Measurements from ENCODE around the gene AFF1. TPM values are rescaled to one million over a fixed set of nuclear protein-coding genes. Genes with fewer than 3 reads are reported as not detected.
"Not testable (repeated sequence)": the region's sequence is repeated elsewhere in the genome, so short reads cannot be mapped to it uniquely, and the experiment has no call there.

The AFF1 gene
- total RNA-seq, 3 donors from 2014 or later = 20.0 to 35.5 (median 26.5) TPM

- peaks cover 29% of the 10 kb centered on the region for H3K36me3 Mint-ChIP-seq (ENCODE audit: insufficient read depth)
- no peaks in the 10 kb centered on the region for H3K9me3 Mint-ChIP-seq
- peaks cover 67% of the 10 kb centered on the region for H3K4me1 Mint-ChIP-seq (ENCODE audit: low read depth)
- H3K27me3 Mint-ChIP-seq (ENCODE audit: low read depth) = no peaks in the 10 kb centered on the region
- H3K4me3 Mint-ChIP-seq = peak overlapping the region; percentile 0
- DNase-seq = peak; percentile 56
- peak; percentile 78 to 81 for ATAC-seq
Measured at GRCh38 chr4:87058356-87059073, 123.7 kb downstream of the AFF1 start.

GRCh38 chr4:87060957-87061356 is 126.1 kb downstream of the AFF1 start:
- H3K4me1 Mint-ChIP-seq (ENCODE audit: low read depth) = peaks cover 51% of the 10 kb centered on the region
- H3K27me3 Mint-ChIP-seq (ENCODE audit: low read depth) = no peaks in the 10 kb centered on the region
- DNase-seq (no peak), ATAC-seq (peak; percentile 41 to 53)
- no peaks in the 10 kb centered on the region for H3K9me3 Mint-ChIP-seq
- peaks cover 22% of the 10 kb centered on the region for H3K36me3 Mint-ChIP-seq (ENCODE audit: insufficient read depth)
- no peak overlapping the region for H3K4me3 Mint-ChIP-seq

GRCh38 chr4:87065021-87065420 is 130.2 kb downstream of the AFF1 start:
- Mint-ChIP-seq H3K4me3 (no peak overlapping the region), H3K27me3 (ENCODE audit: low read depth) (no peaks in the 10 kb centered on the region), H3K4me1 (ENCODE audit: low read depth) (peaks cover 26% of the 10 kb centered on the region), H3K36me3 (ENCODE audit: insufficient read depth) (peaks cover 11% of the 10 kb centered on the region), H3K9me3 (no peaks in the 10 kb centered on the region)
- DNase-seq = no peak
- no peak for ATAC-seq

- no peak for DNase-seq
- Mint-ChIP-seq H3K27me3 (ENCODE audit: low read depth) (no peaks in the 10 kb centered on the region), H3K4me3 (no peak overlapping the region), H3K9me3 (no peaks in the 10 kb centered on the region), H3K4me1 (ENCODE audit: low read depth) (peaks cover 17% of the 10 kb centered on the region), H3K36me3 (ENCODE audit: insufficient read depth) (peaks cover 6% of the 10 kb centered on the region)
- no peak for ATAC-seq
Measured at GRCh38 chr4:87066403-87067123, 131.8 kb downstream of the AFF1 start.

GRCh38 chr4:87067124-87067885 is 132.5 kb downstream of the AFF1 start:
- DNase-seq (no peak), ATAC-seq (no peak)
- Mint-ChIP-seq H3K36me3 (ENCODE audit: insufficient read depth) (peaks cover 6% of the 10 kb centered on the region), H3K27me3 (ENCODE audit: low read depth) (no peaks in the 10 kb centered on the region), H3K4me1 (ENCODE audit: low read depth) (peaks cover 18% of the 10 kb centered on the region), H3K9me3 (no peaks in the 10 kb centered on the region), H3K4me3 (no peak overlapping the region)

GRCh38 chr4:87068583-87069021 is 133.8 kb downstream of the AFF1 start:
- DNase-seq (no peak), ATAC-seq (no peak)
- Mint-ChIP-seq H3K4me3 (no peak overlapping the region), H3K27me3 (ENCODE audit: low read depth) (no peaks in the 10 kb centered on the region), H3K4me1 (ENCODE audit: low read depth) (peaks cover 26% of the 10 kb centered on the region), H3K36me3 (ENCODE audit: insufficient read depth) (peaks cover 6% of the 10 kb centered on the region), H3K9me3 (no peaks in the 10 kb centered on the region)

- peaks cover 31% of the 10 kb centered on the region for H3K4me1 Mint-ChIP-seq (ENCODE audit: low read depth)
- ATAC-seq = no peak
- no peaks in the 10 kb centered on the region for H3K9me3 Mint-ChIP-seq
- no peaks in the 10 kb centered on the region for H3K27me3 Mint-ChIP-seq (ENCODE audit: low read depth)
- no peak overlapping the region for H3K4me3 Mint-ChIP-seq
- DNase-seq = no peak
- peaks cover 3% of the 10 kb centered on the region for H3K36me3 Mint-ChIP-seq (ENCODE audit: insufficient read depth)
Measured at GRCh38 chr4:87069037-87069742, 134.4 kb downstream of the AFF1 start.

GRCh38 chr4:87071401-87071800 is 136.6 kb downstream of the AFF1 start:
- H3K4me3 Mint-ChIP-seq = no peak overlapping the region
- H3K36me3 Mint-ChIP-seq (ENCODE audit: insufficient read depth) = peaks cover 3% of the 10 kb centered on the region
- DNase-seq (no peak), ATAC-seq (no peak)
- no peaks in the 10 kb centered on the region for H3K27me3 Mint-ChIP-seq (ENCODE audit: low read depth)
- H3K4me1 Mint-ChIP-seq (ENCODE audit: low read depth) = peaks cover 42% of the 10 kb centered on the region
- H3K9me3 Mint-ChIP-seq = no peaks in the 10 kb centered on the region

GRCh38 chr4:87072545-87072944 is 137.7 kb downstream of the AFF1 start:
- H3K9me3 Mint-ChIP-seq; DNase-seq; H3K27me3 Mint-ChIP-seq (ENCODE audit: low read depth); ATAC-seq; H3K4me3 Mint-ChIP-seq; H3K36me3 Mint-ChIP-seq (ENCODE audit: insufficient read depth): not testable (repeated sequence)
- H3K4me1 Mint-ChIP-seq (ENCODE audit: low read depth) = peaks cover 47% of the 10 kb centered on the region

- H3K36me3 Mint-ChIP-seq (ENCODE audit: insufficient read depth) = peaks cover 4% of the 10 kb centered on the region
- peaks cover 51% of the 10 kb centered on the region for H3K4me1 Mint-ChIP-seq (ENCODE audit: low read depth)
- H3K4me3 Mint-ChIP-seq = peak overlapping the region; percentile 80
- no peaks in the 10 kb centered on the region for H3K27me3 Mint-ChIP-seq (ENCODE audit: low read depth)
- ATAC-seq (peak; percentile 89 to 91), DNase-seq (peak; percentile 34)
- H3K9me3 Mint-ChIP-seq = no peaks in the 10 kb centered on the region
Measured at GRCh38 chr4:87073199-87074120, 138.6 kb downstream of the AFF1 start.

- Mint-ChIP-seq H3K4me3 (peak overlapping the region; percentile 80), H3K4me1 (ENCODE audit: low read depth) (peaks cover 51% of the 10 kb centered on the region), H3K9me3 (no peaks in the 10 kb centered on the region), H3K36me3 (ENCODE audit: insufficient read depth) (peaks cover 5% of the 10 kb centered on the region), H3K27me3 (ENCODE audit: low read depth) (no peaks in the 10 kb centered on the region)
- ATAC-seq (peak; percentile 34 to 46), DNase-seq (no peak)
Measured at GRCh38 chr4:87074121-87074488, 139.3 kb downstream of the AFF1 start.

- ATAC-seq (no peak), DNase-seq (no peak)
- no peak overlapping the region for H3K4me3 Mint-ChIP-seq
- no peaks in the 10 kb centered on the region for H3K9me3 Mint-ChIP-seq
- peaks cover 8% of the 10 kb centered on the region for H3K36me3 Mint-ChIP-seq (ENCODE audit: insufficient read depth)
- H3K27me3 Mint-ChIP-seq (ENCODE audit: low read depth) = no peaks in the 10 kb centered on the region
- H3K4me1 Mint-ChIP-seq (ENCODE audit: low read depth) = peaks cover 58% of the 10 kb centered on the region
Measured at GRCh38 chr4:87075876-87076275, 141.1 kb downstream of the AFF1 start.

GRCh38 chr4:87076690-87077358 is 142.0 kb downstream of the AFF1 start:
- Mint-ChIP-seq H3K9me3 (no peaks in the 10 kb centered on the region), H3K4me1 (ENCODE audit: low read depth) (peaks cover 59% of the 10 kb centered on the region), H3K4me3 (no peak overlapping the region), H3K27me3 (ENCODE audit: low read depth) (no peaks in the 10 kb centered on the region), H3K36me3 (ENCODE audit: insufficient read depth) (peaks cover 5% of the 10 kb centered on the region)
- no peak for ATAC-seq
- no peak for DNase-seq
